GM18870 (cell line): Measurements from ENCODE around the gene MYRIP.
"Not testable (repeated sequence)": the region's sequence is repeated elsewhere in the genome, so short reads cannot be mapped to it uniquely, and the experiment has no call there.

Source experiments
- ATAC-seq: cut with Tn5 transposase; IDR thresholded peaks from one replicate; pipeline ENCODE4 v1.9.1; 2021; ENCODE audit warnings: moderate library complexity; ENCODE audit not compliant: unreplicated experiment

MYRIP gene

GRCh38 chr3:40021338-40021737 is 211.9 kb downstream of the MYRIP start:
- no peak for ATAC-seq

- no peak for ATAC-seq
These were observed 213.0 kb downstream of the MYRIP start for GRCh38 chr3:40022297-40022827.

- ATAC-seq, result no peak
These were observed 215.1 kb downstream of the MYRIP start for GRCh38 chr3:40024526-40024925.

DNA sequence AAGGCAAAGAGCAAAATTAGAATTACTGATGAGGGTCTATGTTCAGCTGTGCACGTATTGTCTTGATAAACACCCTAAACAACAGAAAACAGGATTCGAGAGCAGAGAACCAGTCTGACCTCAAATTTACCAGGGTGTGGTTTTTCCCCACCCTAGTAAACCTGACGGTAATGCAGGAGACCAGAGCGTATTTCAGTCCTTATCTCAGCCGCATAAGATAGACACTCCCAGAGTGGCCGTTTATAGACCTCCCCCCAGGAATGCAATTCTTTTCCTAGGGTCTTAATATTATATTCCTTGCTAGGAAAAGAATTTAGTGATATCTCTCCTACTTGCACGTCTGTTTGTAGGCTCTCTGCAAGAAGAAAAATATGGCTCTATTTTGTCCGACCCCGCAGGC is 216.5 kb downstream of the MYRIP start:
- ATAC-seq, result not testable (repeated sequence)

DNA sequence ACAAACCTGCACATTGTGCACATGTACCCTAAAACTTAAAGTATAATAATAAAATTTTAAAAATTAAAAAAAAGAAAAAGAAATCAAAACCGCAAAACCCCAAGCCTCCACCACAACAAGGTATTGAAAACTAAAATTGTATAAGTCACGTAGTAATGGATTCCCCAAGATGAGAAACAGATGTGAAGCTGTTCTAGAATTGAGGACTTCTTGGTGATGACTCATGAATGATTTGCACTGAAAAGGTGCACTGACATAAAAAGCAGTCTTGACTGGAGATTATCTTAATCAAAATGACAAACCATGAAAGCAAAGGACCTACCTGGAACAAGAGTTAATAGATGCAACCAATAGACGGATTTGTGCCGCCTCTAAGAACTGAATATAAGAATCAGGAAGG is 225.8 kb downstream of the MYRIP start:
- ATAC-seq, result no peak

DNA sequence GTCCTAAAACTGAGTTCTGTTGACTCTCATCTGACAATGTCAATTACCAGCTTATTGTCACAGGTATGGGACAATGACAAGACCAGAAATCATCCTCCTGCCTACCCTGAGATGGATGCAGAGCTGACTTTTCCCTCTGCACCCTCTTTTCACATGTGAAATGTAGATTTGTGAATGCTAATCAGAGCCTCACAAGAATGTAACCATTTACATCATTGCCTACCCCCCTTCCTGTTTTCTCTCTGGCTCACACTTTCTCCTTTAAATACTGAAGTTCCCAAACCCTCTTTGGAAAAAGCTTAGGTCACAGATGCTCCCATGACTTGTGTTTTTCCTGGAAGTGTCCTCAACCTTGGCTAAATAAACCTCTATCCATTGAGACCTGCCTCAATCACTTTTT is 228.2 kb downstream of the MYRIP start:
- no peak for ATAC-seq

DNA sequence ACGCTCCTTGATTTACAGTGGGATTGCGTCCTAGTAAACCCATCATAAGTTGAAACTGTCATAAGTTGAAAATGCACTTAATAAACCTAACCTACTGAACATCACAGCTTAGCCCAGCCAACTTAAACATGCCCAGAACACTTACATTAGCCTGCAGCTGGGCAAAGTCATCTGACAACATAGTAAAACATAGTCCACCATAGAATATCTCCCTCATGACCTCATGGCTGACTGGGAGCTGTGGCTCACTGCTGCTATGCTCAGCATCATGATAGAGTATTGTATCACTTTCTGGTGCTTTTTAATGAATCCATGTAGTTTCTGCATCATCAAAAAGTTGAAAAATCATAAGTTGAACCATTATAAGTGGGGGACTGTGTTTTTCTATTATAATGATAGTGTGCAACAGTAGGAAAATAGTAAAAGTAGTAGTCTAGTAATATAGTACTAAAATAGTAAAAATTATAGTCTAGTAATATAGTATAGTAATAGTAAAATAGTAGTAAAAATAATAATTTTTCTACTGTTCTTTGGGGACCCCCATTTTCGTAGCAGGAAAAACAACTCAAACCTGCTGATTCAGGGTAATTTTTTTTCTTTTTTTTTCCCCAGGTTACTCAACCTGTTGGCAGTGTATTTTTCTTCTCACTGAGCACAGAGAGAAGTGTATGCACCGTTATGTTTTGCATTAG is 233.5 kb downstream of the MYRIP start:
- ATAC-seq, result no peak

DNA sequence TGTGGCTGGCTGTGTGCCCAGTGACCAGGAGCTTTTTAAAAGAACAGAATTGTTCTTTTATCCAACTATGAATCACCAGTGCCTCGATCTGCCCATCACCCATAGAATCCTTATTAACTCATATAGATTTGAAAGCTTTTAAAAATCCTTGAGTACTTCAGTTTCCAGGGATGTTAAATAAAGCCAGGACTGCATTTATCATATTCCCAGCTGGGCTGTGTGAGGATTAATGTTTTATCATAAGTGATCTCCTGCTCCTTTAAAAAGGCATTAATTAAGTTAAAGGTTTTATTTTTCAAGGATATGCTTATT is 234.0 kb downstream of the MYRIP start:
- no peak for ATAC-seq

- ATAC-seq, result no peak
These were observed 235.1 kb downstream of the MYRIP start for GRCh38 chr3:40044487-40044886.

DNA sequence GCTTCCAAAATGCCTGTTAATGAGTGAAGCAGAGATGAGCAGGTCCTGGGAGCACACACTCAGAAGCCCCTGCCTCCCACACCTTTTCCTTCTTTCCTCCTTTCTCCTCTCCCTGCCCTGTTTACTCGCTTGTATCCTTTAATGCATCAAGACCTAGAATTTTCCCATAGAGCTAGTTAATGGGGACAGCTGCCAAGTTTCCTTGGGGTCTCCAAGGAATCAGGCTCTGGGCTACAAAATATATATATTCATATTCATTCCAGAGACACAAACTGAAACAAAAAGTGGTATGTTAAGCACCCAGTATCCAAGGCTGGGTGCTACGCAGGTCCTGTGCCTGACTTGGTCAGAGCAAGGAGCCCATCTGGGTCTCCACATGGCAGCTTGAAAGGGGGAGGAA is 235.6 kb downstream of the MYRIP start:
- ATAC-seq, result no peak

- no peak for ATAC-seq
These were observed 236.7 kb downstream of the MYRIP start for GRCh38 chr3:40046149-40046548.

DNA sequence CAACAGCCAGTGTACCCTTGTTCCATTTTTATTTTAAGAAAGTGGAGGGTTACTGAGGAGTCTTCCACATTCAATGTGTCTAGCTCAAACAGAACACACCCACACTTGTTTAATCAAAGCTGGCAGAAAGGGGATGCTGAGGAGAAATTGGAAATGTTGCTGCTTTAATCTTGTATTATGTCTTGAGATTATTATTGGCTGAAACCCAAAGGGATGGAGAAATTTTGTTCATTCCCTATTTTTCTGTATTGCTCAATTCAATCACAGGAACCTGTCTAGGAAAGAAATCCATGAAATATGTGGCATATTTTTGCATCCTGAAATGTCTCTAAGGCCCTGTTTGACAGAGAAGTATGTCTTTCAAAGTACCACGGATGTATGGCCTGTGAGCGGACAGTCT is 238.0 kb downstream of the MYRIP start:
- ATAC-seq, result no peak

- no peak for ATAC-seq
These were observed 244.3 kb downstream of the MYRIP start for GRCh38 chr3:40053663-40054062.

DNA sequence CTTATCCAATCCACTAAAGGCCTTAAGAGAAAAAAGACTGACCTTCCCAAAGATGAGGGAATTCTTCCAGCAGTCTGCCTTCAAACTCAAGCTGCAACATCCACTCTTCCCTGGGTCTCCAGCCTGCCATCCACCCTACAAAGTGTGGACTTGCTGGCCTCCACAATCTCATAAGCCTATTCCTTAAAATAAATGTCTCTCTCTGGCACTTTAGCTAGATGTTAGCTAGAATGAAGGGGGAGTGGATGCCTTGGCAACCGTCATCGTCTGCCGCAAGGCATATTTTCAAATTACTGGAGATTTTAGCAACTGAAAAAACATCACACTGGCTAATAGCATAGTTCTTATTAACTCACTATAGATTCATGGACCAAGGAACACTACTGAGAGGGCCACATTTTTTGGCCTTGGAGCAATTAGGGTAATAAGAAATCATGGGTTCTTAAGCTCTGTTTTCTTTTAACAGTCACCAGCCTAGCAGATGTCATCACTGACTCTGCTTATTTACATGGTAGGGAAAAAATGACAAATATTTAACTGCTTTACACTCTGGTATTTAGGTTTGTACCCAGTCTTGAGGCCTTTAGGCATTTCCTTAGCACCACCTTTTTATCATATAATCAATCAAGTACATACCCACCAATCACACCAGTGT is 245.3 kb downstream of the MYRIP start:
- no peak for ATAC-seq

- no peak for ATAC-seq
These were observed 246.0 kb downstream of the MYRIP start for GRCh38 chr3:40055361-40055760.

DNA sequence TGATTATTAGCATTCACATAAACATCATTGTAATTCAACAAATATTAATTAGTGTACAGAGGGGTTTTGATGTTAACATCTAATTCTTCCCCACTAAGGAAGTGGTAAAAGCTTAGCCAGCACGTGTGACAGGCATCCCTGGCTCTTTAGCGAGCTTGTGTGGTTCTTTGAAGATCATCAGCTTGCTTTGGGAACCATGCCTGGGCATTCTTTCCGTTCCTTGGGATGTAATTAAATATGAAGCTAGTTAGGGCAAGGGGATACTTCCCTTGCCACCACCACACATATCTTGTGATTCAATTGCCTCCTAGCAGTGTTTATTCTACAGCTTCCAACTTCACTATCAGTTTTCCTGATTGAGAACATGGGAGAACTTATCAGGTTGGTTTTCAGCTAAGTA is 246.5 kb downstream of the MYRIP start:
- no peak for ATAC-seq

- no peak for ATAC-seq
These were observed 247.7 kb downstream of the MYRIP start for GRCh38 chr3:40057077-40057476.

GRCh38 chr3:40057786-40058185 is 248.4 kb downstream of the MYRIP start:
- no peak for ATAC-seq

GRCh38 chr3:40068636-40069035 is 259.2 kb downstream of the MYRIP start:
- ATAC-seq, result no peak

- ATAC-seq, result no peak
These were observed 261.4 kb downstream of the MYRIP start for GRCh38 chr3:40070816-40071215.

DNA sequence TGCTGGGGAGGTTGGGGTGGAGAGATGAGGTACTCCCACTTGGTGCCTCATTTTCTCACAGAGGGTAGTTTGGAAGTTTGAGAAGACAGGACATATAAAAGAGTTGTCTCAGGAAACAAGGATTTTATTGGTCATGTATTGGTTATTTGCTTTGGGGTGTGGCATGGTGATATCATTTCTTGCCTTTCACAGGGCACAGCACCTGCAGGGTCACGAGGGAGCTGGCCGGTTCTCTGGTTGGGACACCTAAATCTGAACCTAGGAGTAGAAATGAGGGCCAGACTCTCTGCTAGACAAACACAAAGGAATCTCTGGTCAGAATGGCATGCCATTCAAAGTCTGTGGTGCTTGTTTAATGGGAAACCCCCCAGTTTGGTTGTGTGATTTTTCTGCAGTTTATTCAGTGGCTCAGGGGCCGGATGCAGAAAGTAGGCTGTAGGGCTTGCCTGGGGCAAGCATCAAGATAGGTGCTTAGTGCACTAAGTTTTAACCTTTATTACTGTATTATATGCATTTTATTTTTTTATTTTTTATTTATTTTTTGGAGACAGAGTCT is 262.4 kb downstream of the MYRIP start:
- ATAC-seq, result no peak

- no peak for ATAC-seq
These were observed 264.1 kb downstream of the MYRIP start for GRCh38 chr3:40073310-40074007.
